Skeletal muscle satellite cell (primary cell): ENCODE results near the gene PDPR.
A peak's percentile ranks its signal among the peaks of the same experiment; 100 is the strongest.
"Not testable (repeated sequence)": the region's sequence is repeated elsewhere in the genome, so short reads cannot be mapped to it uniquely, and the experiment has no call there.

Experiments
- H3K27me3 ChIP-seq: 2 replicates; pipeline ENCODE4 v1.7.0; 2013; ENCODE audit warnings: low read length; ENCODE audit not compliant: control insufficient read depth, insufficient read depth
- H3K36me3 ChIP-seq: 2 replicates; pipeline ENCODE4 v1.7.0; 2013; ENCODE audit warnings: mild to moderate bottlenecking, control low read depth, low read length; ENCODE audit not compliant: insufficient read depth
- H3K4me1 ChIP-seq: 2 replicates; pipeline ENCODE4 v1.7.0; 2013; ENCODE audit warnings: low read length; ENCODE audit not compliant: control insufficient read depth, insufficient read depth
- H3K4me2 ChIP-seq: 2 replicates; pipeline ENCODE4 v1.7.0; 2013; ENCODE audit warnings: mild to moderate bottlenecking, low read length
- H3K4me3 ChIP-seq: 2 replicates; pipeline ENCODE4 v1.7.0; 2013; ENCODE audit warnings: low read length
- H3K9ac ChIP-seq: 2 replicates; pipeline ENCODE4 v1.7.0; 2013; ENCODE audit warnings: mild to moderate bottlenecking, low read depth, low read length, moderate library complexity
- H3K9me3 ChIP-seq: replicated peaks from 2 replicates; pipeline ENCODE4 v1.7.0; 2013; ENCODE audit warnings: mild to moderate bottlenecking, control low read depth, low read length

The PDPR gene

GRCh38 chr16:70156207-70156978 lies 42.3 kb downstream of the PDPR start:
- H3K36me3 ChIP-seq: peaks cover 69% of the 10 kb centered on the region
- H3K4me3 ChIP-seq: no peak overlapping the region
- no peak overlapping the region for H3K9ac ChIP-seq
- no peak overlapping the region for H3K4me2 ChIP-seq
- no peaks in the 10 kb centered on the region for H3K27me3 ChIP-seq
- no peaks in the 10 kb centered on the region for H3K9me3 ChIP-seq
- no peaks in the 10 kb centered on the region for H3K4me1 ChIP-seq

- no peak overlapping the region for H3K4me3 ChIP-seq
- no peak overlapping the region for H3K4me2 ChIP-seq
- H3K9me3 ChIP-seq: no peaks in the 10 kb centered on the region
- H3K36me3 ChIP-seq: peaks cover 66% of the 10 kb centered on the region
- no peaks in the 10 kb centered on the region for H3K27me3 ChIP-seq
- peaks cover 6% of the 10 kb centered on the region for H3K4me1 ChIP-seq
- no peak overlapping the region for H3K9ac ChIP-seq
These were observed 43.0 kb downstream of the PDPR start for GRCh38 chr16:70157105-70157476.

DNA sequence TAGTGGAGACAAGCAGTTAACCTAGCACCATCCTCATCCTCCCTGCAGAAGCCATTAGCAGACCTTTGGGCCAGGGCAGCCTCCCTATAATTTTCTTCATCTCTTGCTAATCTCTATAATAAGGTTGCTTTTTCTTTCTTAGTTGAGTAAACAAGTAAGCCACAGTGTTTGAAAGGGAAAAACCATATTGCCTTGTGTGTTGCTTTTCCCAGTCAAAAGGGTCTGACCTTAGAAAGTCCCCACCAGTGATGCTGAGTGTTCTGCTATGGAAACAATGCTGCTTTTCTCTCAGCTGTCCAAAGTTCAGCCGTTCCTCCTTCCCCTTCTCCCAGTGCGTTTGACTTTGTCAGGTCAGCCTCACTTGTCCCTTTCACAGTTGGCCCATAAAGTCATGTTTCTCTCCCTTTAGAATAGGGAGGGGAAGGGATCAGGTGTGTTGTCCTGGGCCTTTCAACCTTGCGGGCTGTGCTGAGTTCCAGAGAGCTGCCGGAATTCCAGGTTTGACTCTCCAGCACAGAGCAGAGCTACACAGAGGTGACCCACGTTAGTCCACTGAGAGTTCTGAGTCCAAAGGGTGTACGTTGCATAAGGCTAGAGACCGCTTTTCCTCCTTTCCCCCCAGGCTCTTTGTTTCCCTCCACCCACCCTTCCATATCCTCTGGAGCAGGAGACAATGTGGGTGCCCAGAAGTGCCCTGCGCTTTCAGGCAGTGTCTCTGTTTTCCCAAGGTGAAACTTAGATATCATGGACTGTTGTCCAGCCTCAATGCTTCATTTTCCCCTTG lies 43.5 kb downstream of the PDPR start:
- H3K4me3 ChIP-seq: no peak overlapping the region
- H3K9me3 ChIP-seq: no peaks in the 10 kb centered on the region
- H3K9ac ChIP-seq: no peak overlapping the region
- peaks cover 61% of the 10 kb centered on the region for H3K36me3 ChIP-seq
- peaks cover 11% of the 10 kb centered on the region for H3K4me1 ChIP-seq
- no peaks in the 10 kb centered on the region for H3K27me3 ChIP-seq
- no peak overlapping the region for H3K4me2 ChIP-seq

DNA sequence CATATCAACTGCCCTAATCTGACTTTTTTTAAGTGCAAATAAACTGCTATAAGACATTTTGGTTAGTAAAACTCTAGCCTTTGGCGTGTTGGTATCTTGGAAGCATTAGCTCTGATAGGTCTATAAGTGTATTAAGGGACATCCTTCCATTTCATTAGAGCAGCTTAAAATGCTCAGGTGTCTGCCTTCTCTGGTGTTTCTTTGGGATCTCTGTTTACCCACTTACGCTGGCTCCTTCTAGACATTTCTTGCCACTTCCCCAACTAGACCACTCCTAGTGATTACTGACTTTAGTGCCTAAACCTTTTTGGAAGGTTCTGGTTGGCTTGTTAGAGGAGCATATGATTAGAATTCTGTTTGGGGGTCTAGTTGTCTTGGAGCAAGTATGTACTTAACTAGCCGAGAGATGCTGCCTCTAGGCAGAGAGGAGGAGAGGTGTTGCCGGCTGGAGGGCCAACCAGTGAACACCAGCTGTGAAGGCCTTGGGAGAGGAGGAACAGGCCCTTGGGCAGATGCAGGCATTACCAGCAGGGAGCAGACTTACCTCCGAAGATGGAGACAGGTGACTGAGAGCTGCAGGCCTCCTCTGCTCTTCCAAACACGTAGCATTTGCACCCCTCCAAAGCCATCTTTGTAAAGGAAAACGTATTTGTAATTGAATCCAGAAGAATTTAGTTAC lies 44.3 kb downstream of the PDPR start:
- H3K36me3 ChIP-seq: peaks cover 55% of the 10 kb centered on the region
- H3K4me1 ChIP-seq: peaks cover 13% of the 10 kb centered on the region
- no peaks in the 10 kb centered on the region for H3K27me3 ChIP-seq
- H3K9me3 ChIP-seq: no peaks in the 10 kb centered on the region
- no peak overlapping the region for H3K4me2 ChIP-seq
- H3K4me3 ChIP-seq: no peak overlapping the region
- H3K9ac ChIP-seq: no peak overlapping the region

DNA sequence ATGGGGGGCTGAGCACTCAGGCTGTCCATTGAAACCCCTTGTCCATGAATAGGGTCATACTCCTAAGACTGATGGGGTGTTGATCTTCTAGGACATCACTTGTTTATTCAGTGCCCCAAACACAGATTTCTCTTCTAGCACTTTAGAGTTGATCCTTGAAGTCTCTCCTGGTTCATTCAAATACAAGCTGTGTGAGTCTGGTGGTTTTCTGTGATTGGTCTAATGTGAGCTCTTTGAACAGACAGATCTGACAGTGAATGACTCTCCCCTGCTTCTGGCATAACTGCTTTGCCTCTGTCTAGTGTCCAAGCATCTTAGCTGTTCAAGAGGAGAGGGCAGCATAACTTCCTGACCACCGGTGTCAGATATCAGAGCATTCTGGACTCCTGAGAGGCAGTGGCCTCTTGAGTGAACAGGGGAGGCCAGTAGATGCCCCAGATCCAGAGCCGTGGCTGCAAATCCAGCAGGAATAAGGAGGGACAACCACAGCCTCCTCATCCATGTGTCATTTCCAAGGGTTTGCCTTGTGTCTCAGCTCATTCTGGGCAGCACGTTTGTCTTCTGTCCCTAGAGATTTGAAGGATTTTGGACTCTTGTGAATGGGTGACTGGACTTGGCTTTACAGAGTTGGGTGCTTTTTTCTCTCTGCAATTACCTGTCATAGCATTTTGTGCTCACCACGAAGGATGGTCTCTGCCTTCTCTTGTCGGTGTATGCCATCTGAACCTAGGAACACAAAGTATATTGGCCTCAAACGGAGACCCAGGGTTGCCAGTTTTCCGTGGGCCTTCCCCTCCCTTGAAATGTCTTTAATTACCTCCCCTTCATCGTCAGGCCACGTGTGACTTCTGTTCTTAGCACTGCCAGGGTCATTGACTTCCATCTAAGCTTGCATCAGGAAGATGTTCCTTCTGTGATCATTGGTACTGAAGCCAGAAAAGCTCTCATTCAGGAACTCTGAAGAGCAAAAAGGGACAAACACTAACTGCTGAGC lies 45.5 kb downstream of the PDPR start:
- H3K4me2 ChIP-seq: no peak overlapping the region
- H3K4me3 ChIP-seq: no peak overlapping the region
- H3K4me1 ChIP-seq: peaks cover 13% of the 10 kb centered on the region
- H3K36me3 ChIP-seq: peaks cover 53% of the 10 kb centered on the region
- no peaks in the 10 kb centered on the region for H3K27me3 ChIP-seq
- H3K9me3 ChIP-seq: no peaks in the 10 kb centered on the region
- H3K9ac ChIP-seq: no peak overlapping the region

- Histone ChIP-seq H3K4me3 (no peak overlapping the region), H3K4me1 (peaks cover 13% of the 10 kb centered on the region), H3K36me3 (peaks cover 53% of the 10 kb centered on the region), H3K4me2 (no peak overlapping the region), H3K9me3 (no peaks in the 10 kb centered on the region), H3K27me3 (no peaks in the 10 kb centered on the region), H3K9ac (no peak overlapping the region)
These were observed 46.3 kb downstream of the PDPR start for GRCh38 chr16:70160388-70160787.

DNA sequence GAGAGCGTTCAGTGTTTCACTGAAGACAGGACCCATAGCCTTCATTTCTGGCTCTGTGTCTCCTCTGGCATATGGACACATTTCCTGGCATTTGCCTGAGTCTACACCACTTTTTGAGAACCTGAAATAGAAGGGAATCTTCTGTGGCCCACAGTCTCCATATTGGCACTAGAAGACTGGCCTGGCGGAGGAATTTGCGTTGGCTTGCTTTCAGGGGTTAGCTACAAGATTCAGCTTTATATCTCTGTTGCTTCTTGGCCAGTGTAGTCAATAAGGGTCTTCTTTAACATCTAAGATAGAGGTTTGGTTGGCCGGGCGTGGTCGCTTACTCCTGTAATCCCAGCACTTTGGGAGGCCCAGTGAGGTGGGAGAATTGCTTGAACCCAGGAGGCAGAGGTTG lies 46.7 kb downstream of the PDPR start:
- H3K9ac ChIP-seq: no peak overlapping the region
- H3K9me3 ChIP-seq: no peaks in the 10 kb centered on the region
- no peak overlapping the region for H3K4me2 ChIP-seq
- H3K36me3 ChIP-seq: peaks cover 52% of the 10 kb centered on the region
- H3K4me3 ChIP-seq: no peak overlapping the region
- H3K27me3 ChIP-seq: no peaks in the 10 kb centered on the region
- H3K4me1 ChIP-seq: peaks cover 13% of the 10 kb centered on the region

- no peaks in the 10 kb centered on the region for H3K27me3 ChIP-seq
- no peaks in the 10 kb centered on the region for H3K9me3 ChIP-seq
- H3K4me2 ChIP-seq: no peak overlapping the region
- H3K4me1 ChIP-seq: peaks cover 13% of the 10 kb centered on the region
- H3K4me3 ChIP-seq: no peak overlapping the region
- H3K36me3 ChIP-seq: peaks cover 46% of the 10 kb centered on the region
- no peak overlapping the region for H3K9ac ChIP-seq
These were observed 47.2 kb downstream of the PDPR start for GRCh38 chr16:70161350-70161749.

DNA sequence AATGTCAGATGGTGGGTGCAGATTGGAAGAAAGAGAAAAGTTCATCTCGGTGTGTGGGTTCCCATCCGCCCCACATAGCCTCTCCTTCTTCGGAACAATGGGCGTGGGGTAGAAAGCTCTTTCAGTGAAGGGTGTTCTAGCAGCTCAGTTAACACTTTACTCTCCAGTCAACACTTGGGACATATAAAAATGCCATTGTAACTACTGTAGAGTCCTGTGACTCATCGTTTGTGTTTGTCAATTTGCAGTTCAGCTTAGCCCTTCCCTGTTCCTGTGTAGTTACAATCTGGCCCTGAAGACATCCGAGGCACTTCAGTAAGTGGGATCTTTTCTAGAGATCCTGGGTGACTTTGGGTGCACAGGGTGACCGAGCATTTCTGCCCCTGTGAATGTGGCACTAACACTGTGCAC lies 47.9 kb downstream of the PDPR start:
- peak overlapping the region; percentile 49 for H3K4me2 ChIP-seq
- H3K4me3 ChIP-seq: no peak overlapping the region
- peaks cover 39% of the 10 kb centered on the region for H3K36me3 ChIP-seq
- no peaks in the 10 kb centered on the region for H3K27me3 ChIP-seq
- no peaks in the 10 kb centered on the region for H3K9me3 ChIP-seq
- no peak overlapping the region for H3K9ac ChIP-seq
- peaks cover 13% of the 10 kb centered on the region for H3K4me1 ChIP-seq

- Histone ChIP-seq H3K27me3 (no peaks in the 10 kb centered on the region), H3K9me3 (no peaks in the 10 kb centered on the region), H3K9ac (no peak overlapping the region), H3K4me3 (no peak overlapping the region), H3K4me1 (peaks cover 13% of the 10 kb centered on the region), H3K4me2 (no peak overlapping the region), H3K36me3 (peaks cover 24% of the 10 kb centered on the region)
These were observed 49.5 kb downstream of the PDPR start for GRCh38 chr16:70163596-70163995.

DNA sequence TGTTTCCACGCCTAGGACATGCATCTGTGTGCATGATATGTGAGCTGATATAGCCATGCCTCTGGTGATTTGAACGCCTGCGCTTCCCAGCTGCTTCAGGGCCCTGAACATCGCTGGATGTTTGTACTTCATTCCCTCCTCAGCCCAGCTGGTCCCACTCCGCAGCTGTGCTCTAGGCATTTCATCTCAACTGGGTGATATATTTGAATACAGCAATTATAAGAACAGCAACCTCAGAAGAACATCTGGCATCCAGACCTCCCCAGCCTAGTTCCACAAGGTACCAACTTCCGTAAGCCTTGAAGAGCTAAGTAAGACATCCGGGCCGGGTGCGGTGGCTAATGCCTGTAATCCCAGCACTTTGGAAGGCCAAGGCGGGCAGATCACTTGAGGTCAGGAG lies 52.6 kb downstream of the PDPR start:
- not testable (repeated sequence) for H3K9me3 ChIP-seq, H3K9ac ChIP-seq, H3K36me3 ChIP-seq, H3K4me2 ChIP-seq, H3K27me3 ChIP-seq, H3K4me3 ChIP-seq
- peaks cover 12% of the 10 kb centered on the region for H3K4me1 ChIP-seq
